HG03342 (cell line): ENCODE measurements around the gene SP6.

ENCODE experiments used
- ATAC-seq: cut with Tn5 transposase; IDR thresholded peaks from one replicate; pipeline ENCODE4 v1.9.1; 2021; ENCODE audit warnings: mild to moderate bottlenecking, moderate library complexity; ENCODE audit not compliant: unreplicated experiment

The SP6 gene

GRCh38 chr17:47850692-47851573 is at the start of gene SP6:
Gene SP6, minus strand, starts transcription at chr17:47851163. Its CDS starts 2,734 bp downstream, at chr17:47848429.
- no peak for ATAC-seq

GRCh38 chr17:47899643-47900042 is 48.7 kb upstream of the SP6 start:
- no peak for ATAC-seq

- no peak for ATAC-seq
Measured at GRCh38 chr17:47898241-47898640, 47.3 kb upstream of the SP6 start.

- no peak for ATAC-seq
Measured at GRCh38 chr17:47897561-47897960, 46.6 kb upstream of the SP6 start.

GRCh38 chr17:47896672-47897490 is 45.9 kb upstream of the SP6 start:
- ATAC-seq: no peak

DNA sequence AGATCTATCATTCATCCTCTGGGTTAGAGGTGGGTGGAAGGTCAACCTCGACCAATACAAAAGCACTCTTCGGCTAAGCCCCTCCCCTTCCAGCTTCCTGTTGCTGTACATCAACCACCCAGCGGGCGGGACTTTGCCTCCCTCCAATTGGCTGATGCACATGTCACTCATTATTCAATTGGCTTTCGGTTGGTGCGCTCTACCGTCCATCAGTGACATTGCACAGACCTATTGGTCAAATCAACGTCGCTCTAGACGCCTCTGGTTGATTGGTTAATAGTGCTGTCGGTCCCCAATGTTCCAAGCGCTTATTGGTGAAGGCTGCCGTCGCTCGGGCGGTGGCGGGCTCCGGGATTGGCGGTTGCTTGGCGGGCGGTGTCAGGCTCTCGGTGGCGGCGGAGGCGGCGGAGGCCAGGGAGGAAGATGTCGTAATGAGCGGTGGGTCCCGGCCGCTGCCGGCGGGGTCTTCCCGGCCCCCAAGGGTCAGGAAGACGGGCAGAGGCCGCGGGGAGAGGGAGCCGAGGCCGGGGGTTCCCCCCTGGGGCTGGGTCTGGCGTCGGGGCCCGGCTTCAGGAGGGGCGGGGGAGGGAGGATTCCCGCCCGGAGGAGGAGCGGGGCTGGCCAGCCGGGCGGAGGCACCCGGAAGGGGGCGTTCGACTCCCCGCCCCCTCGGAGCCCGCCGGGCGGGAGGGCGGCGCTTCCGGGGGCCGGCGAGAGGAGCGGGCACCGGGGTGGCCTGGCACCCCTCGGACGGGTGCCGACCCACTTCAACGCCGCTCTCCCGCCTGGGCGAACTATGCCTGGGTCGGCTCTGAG is 45.1 kb upstream of the SP6 start, which contains the start of gene SP2:
TSS of gene SP2 (plus strand) at position 381 of the 816 bp plus-strand sequence. CDS start at position 432, 51 bp downstream.
- ATAC-seq: peak; percentile 87

DNA sequence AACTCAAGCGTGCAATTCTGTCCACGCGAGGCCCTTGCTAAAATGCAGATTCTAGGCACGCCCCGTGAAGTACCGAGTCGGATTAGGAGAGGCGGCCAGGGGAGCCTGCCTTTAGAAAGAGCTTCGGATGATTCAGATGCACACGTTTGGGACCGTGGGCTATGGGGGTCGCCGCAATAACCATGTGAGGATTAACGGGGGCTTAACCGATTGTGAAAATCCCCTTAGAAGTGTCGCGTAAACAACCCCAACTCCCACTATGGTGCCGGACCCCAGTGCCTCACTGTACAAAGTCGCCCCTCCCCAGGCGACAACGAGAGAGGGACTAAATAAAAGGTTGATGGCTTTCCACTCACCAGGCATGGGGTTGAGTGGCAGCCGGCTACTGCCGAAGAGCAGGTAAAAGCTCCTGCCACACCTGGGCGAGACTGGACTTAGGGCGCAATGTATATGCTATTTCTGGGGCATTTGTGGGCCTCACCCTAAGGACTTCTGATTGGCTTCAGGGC is 44.4 kb upstream of the SP6 start:
- ATAC-seq: no peak

- ATAC-seq: no peak
Measured at GRCh38 chr17:47894498-47895346, 43.8 kb upstream of the SP6 start.

DNA sequence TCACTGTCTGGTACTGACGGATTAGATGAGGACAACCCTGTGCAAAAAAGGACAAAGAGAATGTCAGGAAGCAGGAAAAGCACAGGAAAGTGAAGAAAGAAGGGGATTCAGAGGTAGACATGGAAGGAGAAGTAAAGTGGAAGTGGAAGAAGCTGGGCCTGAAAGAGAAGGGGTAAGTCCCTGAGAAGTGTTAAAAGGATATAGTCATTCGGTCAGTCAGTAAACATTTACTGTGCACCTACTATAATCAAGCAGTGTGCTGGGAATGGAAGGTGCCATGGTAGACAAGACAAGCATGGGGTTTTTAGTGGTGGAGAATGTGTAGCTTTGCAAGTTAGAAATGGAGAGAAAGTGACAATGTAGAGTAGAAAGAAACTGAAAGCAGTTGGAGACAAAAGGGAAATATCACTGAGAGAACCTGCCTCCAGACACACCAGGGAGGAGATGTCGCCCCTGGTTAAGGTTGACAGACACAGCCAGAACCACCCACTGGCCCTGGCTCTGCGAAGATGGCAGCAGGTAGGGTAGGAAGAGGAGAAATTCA is 40.7 kb upstream of the SP6 start:
- no peak for ATAC-seq

GRCh38 chr17:47889734-47890529 is 39.0 kb upstream of the SP6 start:
- ATAC-seq: peak; percentile 65

- no peak for ATAC-seq
Measured at GRCh38 chr17:47888293-47888692, 37.3 kb upstream of the SP6 start.

DNA sequence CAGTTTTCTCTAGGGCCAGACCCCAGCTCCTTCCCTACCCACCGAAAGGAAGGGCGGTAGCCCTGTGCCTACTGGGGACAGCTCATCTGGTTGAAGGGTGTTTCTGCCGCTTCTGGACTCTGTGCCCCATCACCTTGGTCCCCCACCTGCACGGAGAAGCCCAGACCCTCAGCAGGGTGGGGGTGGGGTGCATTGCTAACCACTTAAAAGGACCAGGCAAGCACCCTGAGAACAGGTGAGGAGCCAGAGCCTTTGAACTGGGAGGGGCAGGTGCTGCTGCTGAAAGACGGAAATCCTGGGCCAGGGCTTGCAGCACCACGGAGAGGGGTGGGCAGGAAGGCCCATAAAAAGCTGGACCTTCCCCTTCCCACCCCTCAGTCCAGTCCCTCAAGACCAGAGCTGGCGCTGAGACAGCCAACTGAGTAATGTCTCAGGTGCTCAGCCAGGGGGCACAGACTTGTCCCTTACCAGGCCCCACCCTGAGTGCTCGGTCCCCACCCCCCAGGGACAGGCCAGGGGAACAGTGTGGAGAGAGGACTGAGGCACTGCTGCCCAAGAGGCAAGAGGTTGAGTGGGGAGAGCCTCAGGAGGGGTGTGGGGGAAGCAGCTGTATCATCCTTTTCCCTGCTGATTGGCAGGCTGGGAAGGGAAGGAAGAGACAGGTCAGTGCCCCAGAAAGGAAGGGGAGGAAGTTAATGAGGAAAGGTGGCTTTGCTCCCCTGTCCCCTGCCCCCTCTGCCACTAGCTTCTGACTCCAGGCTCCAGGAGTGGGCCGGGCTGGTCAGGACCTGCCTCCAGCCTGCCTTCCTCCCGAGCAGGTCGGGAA is 34.2 kb upstream of the SP6 start:
- no peak for ATAC-seq

- no peak for ATAC-seq
Measured at GRCh38 chr17:47884427-47884740, 33.4 kb upstream of the SP6 start.

GRCh38 chr17:47883589-47884426 is 32.8 kb upstream of the SP6 start:
- ATAC-seq: no peak

- no peak for ATAC-seq
Measured at GRCh38 chr17:47882695-47883588, 32.0 kb upstream of the SP6 start.

DNA sequence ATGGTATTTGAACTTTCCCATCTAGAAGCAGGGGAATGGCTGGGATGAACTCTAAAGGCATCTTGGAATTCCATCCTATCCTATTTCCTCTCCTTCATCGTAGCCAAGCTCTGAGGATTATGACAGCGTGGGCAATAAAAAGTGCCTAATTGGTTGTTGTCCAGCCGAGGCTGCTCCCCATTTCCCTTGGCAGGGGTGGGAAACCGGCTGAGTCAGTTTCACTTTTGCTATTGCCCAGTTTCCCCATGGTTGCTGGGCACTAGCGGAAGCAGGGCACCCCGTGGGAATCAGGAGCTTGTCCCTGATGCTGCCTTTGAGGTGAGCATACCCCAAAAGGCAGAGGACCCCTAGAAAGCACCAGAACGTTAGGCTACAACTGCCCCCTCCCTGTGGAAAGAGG is 31.3 kb upstream of the SP6 start:
- ATAC-seq: no peak
